SK-N-SH (cell line): ENCODE results near the gene TSPAN3. TPM values are rescaled to one million over a fixed set of nuclear protein-coding genes. Genes with fewer than 3 reads are reported as not detected.
A peak's percentile ranks its signal among the peaks of the same experiment; 100 is the strongest.

Source experiments
- CTCF ChIA-PET: fragments of 300-600, 350-600 bp; formaldehyde crosslinking; extraction: SDS; loops from one replicate; lab custom pipeline; 2021; lab: Yijun Ruan, JAX
- POLR2A ChIA-PET: fragments of 350-600 bp; sonication (Branson Sonifier 250); formaldehyde crosslinking; extraction: SDS; loops from one replicate; lab custom pipeline; 2020; ENCODE audit warnings: antibody characterized with exemption, inconsistent platforms; lab: Yijun Ruan, JAX
- DNase-seq: peaks from one replicate; pipeline ENCODE4 v3.0.0; 2012
- H2AFZ ChIP-seq: fragments of 200-600 bp; sonication (generic); 2 replicates; pipeline ENCODE4 v1.8.1; 2016; ENCODE audit warnings: antibody characterized with exemption, mild to moderate bottlenecking, low read depth
- H3F3A ChIP-seq: fragments of 200-600 bp; sonication (generic); replicated peaks from 2 replicates; pipeline ENCODE3; 2016; ENCODE audit warnings: antibody characterized with exemption, mild to moderate bottlenecking; ENCODE audit not compliant: insufficient read depth
- H3K27ac ChIP-seq, 2 experiments: fragments of 200-500 bp in 1 of 2; fragments of 200-600 bp in 1 of 2; sonication (Bioruptor generic) in 1 of 2; sonication (generic), shearing (Covaris generic) in 1 of 2; 2 replicates each; pipeline versions ENCODE4 v1.5.1 to v1.6.1; 2014 to 2016; ENCODE audit warnings: low read depth in 2 of 2, inconsistent platforms in 1 of 2, low read length in 1 of 2, mild to moderate bottlenecking in 1 of 2, mixed read lengths in 1 of 2
- H3K27me3 ChIP-seq: fragments of 200-600 bp; sonication (generic), shearing (Covaris generic); 2 replicates; pipeline ENCODE4 v1.6.1; 2016; ENCODE audit warnings: mixed run types; ENCODE audit not compliant: insufficient read depth
- H3K36me3 ChIP-seq, 2 experiments: fragments of 200-500 bp in 1 of 2; fragments of 200-600 bp in 1 of 2; sonication (Bioruptor generic) in 1 of 2; sonication (generic) in 1 of 2; replicated peaks in 1 of 2; 2 replicates each; pipeline versions ENCODE3 to v1.5.1; 2014 to 2016; ENCODE audit warnings: low read length in 1 of 2, mild to moderate bottlenecking in 1 of 2; ENCODE audit not compliant: insufficient read depth in 2 of 2, control insufficient read depth in 1 of 2
- H3K4me1 ChIP-seq, 2 experiments: fragments of 200-500 bp in 1 of 2; fragments of 200-600 bp in 1 of 2; sonication (Bioruptor generic) in 1 of 2; sonication (generic), shearing (Covaris generic) in 1 of 2; 2 replicates each; pipeline versions ENCODE4 v1.5.1 to v1.6.1; 2014 to 2016; ENCODE audit warnings: low read depth in 1 of 2, low read length in 1 of 2, mixed run types in 1 of 2; ENCODE audit not compliant: insufficient read depth in 2 of 2, control insufficient read depth in 1 of 2
- H3K4me2 ChIP-seq: fragments of 200-600 bp; sonication (generic), shearing (Covaris generic); 2 replicates; pipeline ENCODE4 v1.6.1; 2017; ENCODE audit warnings: mixed run types
- H3K4me3 ChIP-seq, 2 experiments: fragments of 200-500 bp in 1 of 2; fragments of 200-600 bp in 1 of 2; sonication (Bioruptor generic) in 1 of 2; sonication (generic), shearing (Covaris generic) in 1 of 2; 2 replicates each; pipeline versions ENCODE4 v1.5.1 to v1.8.1; 2014 to 2016; ENCODE audit warnings: low read depth in 2 of 2, inconsistent platforms in 1 of 2, low read length in 1 of 2, mild to moderate bottlenecking in 1 of 2, mixed read lengths in 1 of 2, moderate library complexity in 1 of 2
- H3K79me2 ChIP-seq: fragments of 200-600 bp; sonication (generic); 2 replicates; pipeline ENCODE4 v1.8.1; 2017; ENCODE audit warnings: mild to moderate bottlenecking; ENCODE audit not compliant: insufficient read depth
- H3K9ac ChIP-seq: fragments of 200-600 bp; sonication (generic); 2 replicates; pipeline ENCODE4 v1.6.1; 2017; ENCODE audit warnings: mixed run types
- H3K9me2 ChIP-seq: fragments of 200-600 bp; sonication (generic); 2 replicates; pipeline ENCODE4 v1.6.1; 2017; ENCODE audit warnings: mixed run types
- H3K9me3 ChIP-seq: fragments of 200-600 bp; sonication (generic); 2 replicates; pipeline ENCODE4 v1.6.1; 2017; ENCODE audit warnings: mixed run types, mild to moderate bottlenecking, moderate library complexity
- H4K20me1 ChIP-seq: fragments of 200-600 bp; sonication (generic); 2 replicates; pipeline ENCODE4 v1.6.1; 2017; ENCODE audit warnings: mild to moderate bottlenecking, mixed run types; ENCODE audit not compliant: insufficient read depth
- CHD2 ChIP-seq: fragments of 150-350 bp; IDR thresholded peaks from 2 replicates; pipeline ENCODE4 v1.6.1; 2018; ENCODE audit warnings: low read length; ENCODE audit not compliant: partially characterized antibody
- EP300 ChIP-seq, 2 experiments: IDR thresholded peaks; 2 replicates each; pipeline versions ENCODE4 v1.4.0 to v1.6.1; 2012; ENCODE audit warnings: borderline replicate concordance in 1 of 2, low read depth in 1 of 2, low read length in 1 of 2
- FOXM1 ChIP-seq: IDR thresholded peaks from 2 replicates; pipeline ENCODE4 v1.4.0; 2012; ENCODE audit warnings: low read depth, mild to moderate bottlenecking
- GABPA ChIP-seq: IDR thresholded peaks from 2 replicates; pipeline ENCODE4 v1.4.0; 2012; ENCODE audit warnings: low read depth, mild to moderate bottlenecking
- JUND ChIP-seq: IDR thresholded peaks from 2 replicates; pipeline ENCODE4 v1.4.0; 2012
- MXI1 ChIP-seq: IDR thresholded peaks from 2 replicates; pipeline ENCODE4 v1.6.1; 2012; ENCODE audit warnings: mild to moderate bottlenecking, low read depth, low read length, improper control_type of control experiment
- NFIC ChIP-seq: IDR thresholded peaks from 2 replicates; pipeline ENCODE4 v1.4.0; 2012; ENCODE audit warnings: borderline replicate concordance
- RAD21 ChIP-seq: IDR thresholded peaks from 2 replicates; pipeline ENCODE4 v1.6.1; 2012; ENCODE audit warnings: mild to moderate bottlenecking, low read length
- RFX5 ChIP-seq: IDR thresholded peaks from 2 replicates; pipeline ENCODE4 v1.6.1; 2012; ENCODE audit warnings: mild to moderate bottlenecking, improper control_type of control experiment, low read length
- RXRA ChIP-seq: IDR thresholded peaks from 2 replicates; pipeline ENCODE4 v1.4.0; 2012; ENCODE audit warnings: low read depth, mild to moderate bottlenecking, borderline replicate concordance
- TAF1 ChIP-seq: IDR thresholded peaks from 2 replicates; pipeline ENCODE4 v1.6.1; 2012; ENCODE audit warnings: low read depth, mild to moderate bottlenecking, low read length, moderate library complexity, borderline replicate concordance
- TCF12 ChIP-seq: IDR thresholded peaks from 2 replicates; pipeline ENCODE4 v1.4.0; 2012
- YY1 ChIP-seq: IDR thresholded peaks from 2 replicates; pipeline ENCODE4 v1.4.0; 2012; ENCODE audit warnings: low read depth, mild to moderate bottlenecking
- WGBS: methylation state at CpG from one replicate; pipeline ENCODE4 v1.1.6; 2017; ENCODE audit warnings: low lambda C conversion rate; 5-methylcytosine and 5-hydroxymethylcytosine counted together
- polyA plus RNA-seq, 3 experiments: library from polyadenylated mRNA; depleted of rRNA; stranded (reverse); fragments of >200 nt; gene quantifications; 2 replicates each; pipeline ENCODE4 v1.2.3, GENCODE V29; 2012
- TF ChIP-seq, protein P1 (sequence below): fragments of 200-600 bp; sonication (generic); IDR thresholded peaks from 2 replicates; pipeline ENCODE4 v1.6.1; 2017; ENCODE audit warnings: antibody characterized with exemption, mild to moderate bottlenecking, moderate library complexity
- TF ChIP-seq, protein P2 (sequence below): fragments of 150-350 bp; IDR thresholded peaks from 2 replicates; pipeline ENCODE4 v1.6.1; 2017; ENCODE audit warnings: antibody characterized with exemption, low read length, low read depth, borderline replicate concordance

Gene TSPAN3
- polyA plus RNA-seq, 1 of the 3 experiments (the other 2 are of a cell fraction): 409 TPM

DNA sequence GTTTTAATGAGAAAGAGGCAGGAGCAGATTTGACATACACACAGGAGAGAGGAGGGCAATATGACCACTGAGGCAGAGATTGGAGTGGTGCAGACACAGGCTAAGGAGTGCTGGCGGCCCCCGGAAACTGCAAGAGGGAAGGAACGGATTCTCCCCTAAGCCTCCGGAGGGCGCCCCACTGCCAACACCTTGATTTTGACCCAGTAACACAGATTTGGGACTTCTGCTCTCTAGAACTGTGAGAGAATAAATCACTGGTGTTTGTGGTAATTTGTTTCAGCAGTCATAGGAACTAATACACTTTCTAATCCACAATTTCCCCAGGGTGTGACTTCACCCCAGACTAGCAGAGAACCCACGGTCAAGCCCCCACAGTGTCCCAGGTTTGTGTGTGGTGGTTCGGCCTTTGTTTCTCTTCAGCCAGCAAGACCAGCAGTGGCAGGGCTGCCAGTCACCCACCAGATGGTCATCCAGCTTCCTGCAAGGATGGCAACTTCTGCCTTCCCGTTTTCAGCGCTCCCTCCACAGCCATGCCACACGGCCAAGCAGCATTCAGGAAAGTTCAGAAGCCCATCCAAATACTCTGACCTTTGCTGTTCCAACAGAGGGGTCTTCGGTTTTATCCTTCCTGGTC lies 23.6 kb upstream of the TSPAN3 start:
- H3K27me3 ChIP-seq: no peaks in the 10 kb centered on the region
- WGBS: 86% methylated on average over 11 of the region's 11 CpGs
- no peak overlapping the region for H3K4me3 ChIP-seq
- H4K20me1 ChIP-seq: no peaks in the 10 kb centered on the region
- POLR2A ChIA-PET: no interaction called here
- H3K4me1 ChIP-seq: peaks cover 0 to 17% of the 10 kb centered on the region in 2 experiments; a peak in 1 of 4 replicates
- no peaks in the 10 kb centered on the region for H3K9me3 ChIP-seq
- H3K36me3 ChIP-seq: no peaks in the 10 kb centered on the region
- no peak overlapping the region for H3K27ac ChIP-seq
- no peak overlapping the region for H2AFZ ChIP-seq
- H3K79me2 ChIP-seq: no peaks in the 10 kb centered on the region
- no peak overlapping the region for H3K9ac ChIP-seq
- DNase-seq: no peak
- H3K4me2 ChIP-seq: no peak overlapping the region
- H3F3A ChIP-seq: no peaks in the 10 kb centered on the region
- CTCF ChIA-PET: interaction anchor here (0.6 to 1.3 kb wide), 3 partner anchors 11 to 416 kb away, joined by 3 to 4 read pairs (median 3); no protein-coding TSS in a partner anchor
- H3K9me2 ChIP-seq: no peaks in the 10 kb centered on the region
- TF ChIP-seq, protein P1, sequence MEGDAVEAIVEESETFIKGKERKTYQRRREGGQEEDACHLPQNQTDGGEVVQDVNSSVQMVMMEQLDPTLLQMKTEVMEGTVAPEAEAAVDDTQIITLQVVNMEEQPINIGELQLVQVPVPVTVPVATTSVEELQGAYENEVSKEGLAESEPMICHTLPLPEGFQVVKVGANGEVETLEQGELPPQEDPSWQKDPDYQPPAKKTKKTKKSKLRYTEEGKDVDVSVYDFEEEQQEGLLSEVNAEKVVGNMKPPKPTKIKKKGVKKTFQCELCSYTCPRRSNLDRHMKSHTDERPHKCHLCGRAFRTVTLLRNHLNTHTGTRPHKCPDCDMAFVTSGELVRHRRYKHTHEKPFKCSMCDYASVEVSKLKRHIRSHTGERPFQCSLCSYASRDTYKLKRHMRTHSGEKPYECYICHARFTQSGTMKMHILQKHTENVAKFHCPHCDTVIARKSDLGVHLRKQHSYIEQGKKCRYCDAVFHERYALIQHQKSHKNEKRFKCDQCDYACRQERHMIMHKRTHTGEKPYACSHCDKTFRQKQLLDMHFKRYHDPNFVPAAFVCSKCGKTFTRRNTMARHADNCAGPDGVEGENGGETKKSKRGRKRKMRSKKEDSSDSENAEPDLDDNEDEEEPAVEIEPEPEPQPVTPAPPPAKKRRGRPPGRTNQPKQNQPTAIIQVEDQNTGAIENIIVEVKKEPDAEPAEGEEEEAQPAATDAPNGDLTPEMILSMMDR: peak; percentile 35; the same call in 1 of the 2 replicates
- TF ChIP-seq RAD21: no peak

DNA sequence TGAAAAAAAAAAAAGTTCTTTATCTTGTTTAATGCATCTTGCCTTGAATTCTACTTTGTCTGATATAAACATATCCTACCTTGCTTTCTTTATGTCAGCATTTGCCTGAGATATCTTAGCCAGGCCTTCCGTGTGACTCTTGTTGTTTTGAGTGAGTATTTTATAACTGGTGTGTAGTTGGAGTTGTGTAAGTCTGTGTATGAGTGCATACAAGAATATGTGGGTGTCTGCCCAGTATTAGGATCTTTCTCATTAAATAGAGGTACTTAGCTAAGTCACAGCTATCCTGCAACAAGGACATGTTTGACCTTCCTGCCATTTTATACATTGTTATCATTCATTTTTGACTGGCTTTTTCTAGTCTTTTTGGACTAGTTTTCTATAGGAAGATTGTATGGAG lies 22.5 kb upstream of the TSPAN3 start:
- H3F3A ChIP-seq: no peaks in the 10 kb centered on the region
- no peaks in the 10 kb centered on the region for H4K20me1 ChIP-seq
- 90% methylated on average over 1 of the region's 1 CpG for WGBS
- CTCF ChIA-PET: interaction anchor here (1.3 to 2.7 kb wide), 2 partner anchors 12 to 25 kb away, joined by 3 to 9 read pairs; no protein-coding TSS in a partner anchor
- H2AFZ ChIP-seq: no peak overlapping the region
- DNase-seq: no peak
- H3K27ac ChIP-seq: no peak overlapping the region
- POLR2A ChIA-PET: no interaction called here
- no peaks in the 10 kb centered on the region for H3K27me3 ChIP-seq
- H3K9me3 ChIP-seq: no peaks in the 10 kb centered on the region
- TF ChIP-seq RAD21 (no peak), EP300 (IDR thresholded peaks at IDR 0.05; ENCODE audit: borderline replicate concordance in 1 of 2, low read depth in 1 of 2, low read length in 1 of 2) (no peak), MXI1 (no peak), RXRA (no peak), JUND (no peak), CHD2 (no peak), YY1 (no peak), NFIC (no peak), TAF1 (no peak), RFX5 (no peak), FOXM1 (no peak), GABPA (no peak), TCF12 (no peak)
- TF ChIP-seq, protein P2, sequence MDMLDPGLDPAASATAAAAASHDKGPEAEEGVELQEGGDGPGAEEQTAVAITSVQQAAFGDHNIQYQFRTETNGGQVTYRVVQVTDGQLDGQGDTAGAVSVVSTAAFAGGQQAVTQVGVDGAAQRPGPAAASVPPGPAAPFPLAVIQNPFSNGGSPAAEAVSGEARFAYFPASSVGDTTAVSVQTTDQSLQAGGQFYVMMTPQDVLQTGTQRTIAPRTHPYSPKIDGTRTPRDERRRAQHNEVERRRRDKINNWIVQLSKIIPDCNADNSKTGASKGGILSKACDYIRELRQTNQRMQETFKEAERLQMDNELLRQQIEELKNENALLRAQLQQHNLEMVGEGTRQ: no peak
- peaks cover 0 to 17% of the 10 kb centered on the region in 2 experiments; a peak in 1 of 4 replicates for H3K4me1 ChIP-seq
- no peaks in the 10 kb centered on the region for H3K9me2 ChIP-seq
- H3K4me3 ChIP-seq: no peak overlapping the region
- H3K4me2 ChIP-seq: no peak overlapping the region
- no peaks in the 10 kb centered on the region for H3K79me2 ChIP-seq
- no peaks in the 10 kb centered on the region for H3K36me3 ChIP-seq
- H3K9ac ChIP-seq: no peak overlapping the region
